SK-N-MC (cell line): ENCODE data around the gene NADSYN1.

Source experiments
- DNase-seq: peaks from one replicate; pipeline ENCODE4 v3.0.0-alpha.2; 2011; ENCODE audit warnings: low read depth, low spot score
- H3K27ac ChIP-seq: fragments of 200-600 bp; sonication (generic); 2 replicates; pipeline ENCODE4 v1.5.1; 2016; ENCODE audit warnings: mixed run types
- H3K36me3 ChIP-seq: fragments of 200-600 bp; sonication (generic); 2 replicates; pipeline ENCODE4 v1.6.1; 2017; ENCODE audit warnings: antibody characterized with exemption, low read length, mixed read lengths; ENCODE audit not compliant: insufficient read depth
- H3K4me3 ChIP-seq: fragments of 200-600 bp; sonication (generic); 2 replicates; pipeline ENCODE4 v1.5.1; 2016
- H3K9ac ChIP-seq: fragments of 200-600 bp; sonication (generic); 2 replicates; pipeline ENCODE4 v1.8.0; 2017; ENCODE audit warnings: mixed run types, mixed read lengths; ENCODE audit not compliant: insufficient read length
- H3K9me3 ChIP-seq: fragments of 200-600 bp; sonication (generic); 2 replicates; pipeline ENCODE4 v1.6.1; 2017; ENCODE audit warnings: low read depth, mild to moderate bottlenecking, antibody characterized with exemption, low read length, moderate library complexity, mixed read lengths
- EZH2 ChIP-seq: fragments of 200-600 bp; sonication (generic); IDR thresholded peaks from one replicate; pipeline ENCODE4 v1.6.1; 2017; ENCODE audit warnings: antibody characterized with exemption
- FOXP2 ChIP-seq: optimal IDR thresholded peaks from 2 replicates; pipeline ENCODE3; 2011; ENCODE audit warnings: mild to moderate bottlenecking, moderate library complexity; ENCODE audit not compliant: insufficient read depth; ENCODE audit errors: extremely low read length, control extremely low read depth
- POLR2AphosphoS5 ChIP-seq: IDR thresholded peaks from 2 replicates; pipeline ENCODE4 v1.6.1; 2012; ENCODE audit warnings: mild to moderate bottlenecking, low read depth, low read length, borderline replicate concordance

NADSYN1 gene

GRCh38 chr11:71495286-71496230, 42.6 kb downstream of the NADSYN1 start:
- Histone ChIP-seq H3K9me3 (no peaks in the 10 kb centered on the region), H3K27ac (no peak overlapping the region), H3K36me3 (peaks cover 10% of the 10 kb centered on the region; the same call in 1 of the 2 replicates), H3K9ac (no peak overlapping the region), H3K4me3 (no peak overlapping the region)
- TF ChIP-seq FOXP2 (no peak), EZH2 (no peak), POLR2AphosphoS5 (no peak)
- DNase-seq: no peak

DNA sequence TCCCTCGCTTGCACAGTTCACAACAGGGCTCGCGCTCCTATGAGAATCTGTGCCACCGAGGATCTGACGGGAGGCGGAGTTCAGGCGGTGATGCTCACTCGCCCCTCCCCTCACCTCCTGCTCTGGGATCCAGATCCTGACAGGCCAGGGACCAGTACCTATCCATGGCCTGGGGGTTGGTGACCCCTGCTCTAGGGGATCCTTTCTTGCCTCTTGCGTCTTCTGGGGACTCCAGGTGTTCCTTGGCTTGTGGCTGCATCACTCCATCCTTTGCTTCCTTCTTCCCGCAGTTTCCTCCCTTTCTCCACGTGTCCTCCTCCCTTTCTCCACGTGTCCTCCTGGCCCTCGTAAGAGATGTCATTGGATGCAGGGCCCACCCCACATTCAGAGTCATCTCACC, 43.4 kb downstream of the NADSYN1 start:
- H3K27ac ChIP-seq: no peak overlapping the region
- no peaks in the 10 kb centered on the region for H3K9me3 ChIP-seq
- TF ChIP-seq EZH2: no peak
- TF ChIP-seq POLR2AphosphoS5: no peak
- no peak for TF ChIP-seq FOXP2
- DNase-seq: no peak
- H3K9ac ChIP-seq: no peak overlapping the region
- no peak overlapping the region for H3K4me3 ChIP-seq
- H3K36me3 ChIP-seq: peaks cover 10% of the 10 kb centered on the region; the same call in 1 of the 2 replicates

GRCh38 chr11:71498091-71498490, 45.1 kb downstream of the NADSYN1 start:
- Histone ChIP-seq H3K36me3 (peaks cover 10% of the 10 kb centered on the region; the same call in 1 of the 2 replicates), H3K27ac (no peak overlapping the region), H3K9ac (no peak overlapping the region), H3K9me3 (no peaks in the 10 kb centered on the region), H3K4me3 (no peak overlapping the region)
- TF ChIP-seq FOXP2: no peak
- TF ChIP-seq POLR2AphosphoS5: no peak
- no peak for TF ChIP-seq EZH2
- DNase-seq: no peak

DNA sequence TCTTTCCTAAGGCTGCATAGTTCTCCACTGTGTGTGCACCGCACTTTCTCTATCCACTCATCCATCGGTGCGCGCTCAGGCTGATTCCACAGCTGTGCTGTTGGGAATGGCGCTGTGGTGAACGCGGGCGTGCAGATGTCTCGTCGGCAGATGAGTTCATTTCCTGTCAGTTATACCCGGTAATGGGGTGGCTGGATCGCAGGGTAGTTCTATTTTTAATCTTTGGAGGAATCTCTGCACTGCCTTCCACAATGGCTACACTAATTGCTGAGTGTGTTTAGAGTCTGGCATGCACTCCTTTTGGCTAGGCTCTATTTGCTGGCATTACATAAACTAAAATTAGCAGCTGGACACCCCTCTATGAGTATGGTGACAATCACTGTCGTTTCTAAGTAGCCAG, 46.1 kb downstream of the NADSYN1 start:
- H3K27ac ChIP-seq: no peak overlapping the region
- no peak for TF ChIP-seq EZH2
- TF ChIP-seq FOXP2: no peak
- no peak for TF ChIP-seq POLR2AphosphoS5
- no peak for DNase-seq
- no peak overlapping the region for H3K9ac ChIP-seq
- H3K36me3 ChIP-seq: peaks cover 10% of the 10 kb centered on the region; the same call in 1 of the 2 replicates
- no peaks in the 10 kb centered on the region for H3K9me3 ChIP-seq
- H3K4me3 ChIP-seq: no peak overlapping the region

- H3K27ac ChIP-seq: no peak overlapping the region
- no peak for DNase-seq
- no peaks in the 10 kb centered on the region for H3K9me3 ChIP-seq
- TF ChIP-seq POLR2AphosphoS5: no peak
- no peak for TF ChIP-seq EZH2
- no peak overlapping the region for H3K4me3 ChIP-seq
- no peak overlapping the region for H3K9ac ChIP-seq
- peaks cover 10% of the 10 kb centered on the region; the same call in 1 of the 2 replicates for H3K36me3 ChIP-seq
Measured at GRCh38 chr11:71499546-71499945, 46.5 kb downstream of the NADSYN1 start.

GRCh38 chr11:71500601-71501021, 47.6 kb downstream of the NADSYN1 start:
- Histone ChIP-seq H3K9me3 (no peaks in the 10 kb centered on the region), H3K9ac (no peak overlapping the region), H3K36me3 (peaks cover 10% of the 10 kb centered on the region; the same call in 1 of the 2 replicates), H3K27ac (no peak overlapping the region), H3K4me3 (no peak overlapping the region)
- DNase-seq: no peak
- no peak for TF ChIP-seq EZH2
- TF ChIP-seq FOXP2: no peak
- TF ChIP-seq POLR2AphosphoS5: no peak

- H3K27ac ChIP-seq: no peak overlapping the region
- no peak for TF ChIP-seq POLR2AphosphoS5
- no peak for TF ChIP-seq EZH2
- TF ChIP-seq FOXP2: no peak
- no peaks in the 10 kb centered on the region for H3K9me3 ChIP-seq
- H3K36me3 ChIP-seq: peaks cover 10% of the 10 kb centered on the region; the same call in 1 of the 2 replicates
- DNase-seq: no peak
- no peak overlapping the region for H3K9ac ChIP-seq
- H3K4me3 ChIP-seq: no peak overlapping the region
Measured at GRCh38 chr11:71501071-71501985, 48.3 kb downstream of the NADSYN1 start.

- H3K27ac ChIP-seq: no peak overlapping the region
- no peak overlapping the region for H3K4me3 ChIP-seq
- no peak for DNase-seq
- no peak overlapping the region for H3K9ac ChIP-seq
- H3K9me3 ChIP-seq: no peaks in the 10 kb centered on the region
- peaks cover 10% of the 10 kb centered on the region; the same call in 1 of the 2 replicates for H3K36me3 ChIP-seq
- TF ChIP-seq EZH2 (no peak), FOXP2 (no peak), POLR2AphosphoS5 (no peak)
Measured at GRCh38 chr11:71502026-71502425, 49.0 kb downstream of the NADSYN1 start.
